Mesendoderm (in vitro differentiated cells): ENCODE results near the gene PRDM1.

ENCODE experiments used
- DNase-seq: peaks from one replicate; pipeline ENCODE4 v3.0.0; 2013
- H2AK5ac ChIP-seq: 2 replicates; pipeline ENCODE4 v1.6.1; 2013; ENCODE audit warnings: low read length, inconsistent platforms
- H2BK120ac ChIP-seq: 2 replicates; pipeline ENCODE4 v1.6.1; 2013; ENCODE audit warnings: low read depth, mild to moderate bottlenecking, low read length, moderate library complexity, mixed read lengths
- H2BK15ac ChIP-seq: replicated peaks from 2 replicates; pipeline ENCODE4 v1.6.1; 2013; ENCODE audit warnings: low read depth, mild to moderate bottlenecking, moderate library complexity
- H2BK5ac ChIP-seq: 2 replicates; pipeline ENCODE4 v1.6.1; 2013; ENCODE audit warnings: low read length, inconsistent platforms
- H3K18ac ChIP-seq: 2 replicates; pipeline ENCODE4 v1.6.1; 2013; ENCODE audit warnings: mild to moderate bottlenecking, low read length, mixed read lengths
- H3K23ac ChIP-seq: one replicate; pipeline ENCODE4 v1.6.1; 2013; ENCODE audit warnings: low read length
- H3K27ac ChIP-seq: 2 replicates; pipeline ENCODE4 v1.5.1; 2013; ENCODE audit warnings: low read depth, mild to moderate bottlenecking, inconsistent platforms, low read length, moderate library complexity
- H3K27me3 ChIP-seq: 2 replicates; pipeline ENCODE4 v1.6.1; 2013; ENCODE audit warnings: low read length, control low read depth, mild to moderate bottlenecking, inconsistent platforms; ENCODE audit not compliant: insufficient read depth, poor library complexity
- H3K36me3 ChIP-seq: 2 replicates; pipeline ENCODE4 v1.6.1; 2013; ENCODE audit warnings: low read length, inconsistent platforms; ENCODE audit not compliant: control insufficient read depth, insufficient read depth
- H3K4ac ChIP-seq: one replicate; pipeline ENCODE4 v1.6.1; 2013; ENCODE audit warnings: low read depth, mild to moderate bottlenecking, low read length, moderate library complexity
- H3K4me1 ChIP-seq: 2 replicates; pipeline ENCODE4 v1.6.1; 2013; ENCODE audit warnings: low read depth, low read length, inconsistent platforms; ENCODE audit not compliant: control insufficient read depth
- H3K4me2 ChIP-seq: 2 replicates; pipeline ENCODE4 v1.6.1; 2013; ENCODE audit warnings: low read length
- H3K4me3 ChIP-seq: 2 replicates; pipeline ENCODE4 v1.5.1; 2013; ENCODE audit warnings: mild to moderate bottlenecking, low read length
- H3K56ac ChIP-seq: one replicate; pipeline ENCODE4 v1.6.1; 2013; ENCODE audit warnings: low read length
- H3K79me1 ChIP-seq: 2 replicates; pipeline ENCODE4 v1.6.1; 2013; ENCODE audit warnings: low read length, inconsistent platforms
- H3K79me2 ChIP-seq: 2 replicates; pipeline ENCODE4 v1.6.1; 2013; ENCODE audit warnings: mild to moderate bottlenecking, low read length; ENCODE audit not compliant: control insufficient read depth, insufficient read depth
- H3K9ac ChIP-seq: 2 replicates; pipeline ENCODE4 v1.6.1; 2013; ENCODE audit warnings: low read length, inconsistent platforms
- H4K5ac ChIP-seq: one replicate; pipeline ENCODE4 v1.6.1; 2013; ENCODE audit warnings: low read length
- H4K8ac ChIP-seq: one replicate; pipeline ENCODE4 v1.6.1; 2013; ENCODE audit warnings: low read depth, mild to moderate bottlenecking, control low read depth, low read length, moderate library complexity
- WGBS: extraction: QIAGEN DNeasy Blood & Tissue Kit; methylation state at CpG from one replicate; pipeline ENCODE4 v1.1.7; 2013; ENCODE audit warnings: low lambda C conversion rate, missing lambda C conversion rate; ENCODE audit not compliant: insufficient coverage; ENCODE audit errors: extremely low coverage; 5-methylcytosine and 5-hydroxymethylcytosine counted together

The PRDM1 gene

DNA sequence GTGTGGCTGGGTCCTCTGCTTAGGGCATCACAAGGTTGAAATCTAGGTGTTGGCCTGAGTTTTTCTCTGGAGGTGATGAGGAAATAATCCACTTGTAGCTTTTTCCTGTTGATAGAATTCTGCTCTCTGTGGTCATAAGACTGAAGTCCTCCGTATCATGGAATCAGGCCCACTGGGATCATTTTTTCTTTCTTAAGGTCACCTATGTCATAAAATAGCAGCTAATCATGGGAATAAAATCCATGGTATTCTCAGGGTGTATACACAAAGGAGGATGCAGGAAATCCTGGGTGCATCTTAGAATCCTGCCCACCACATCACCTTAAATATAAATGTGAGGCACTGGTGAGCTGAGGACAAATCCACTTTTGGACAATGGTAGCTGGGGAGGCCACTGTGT lies 72.7 kb downstream of the PRDM1 start:
- Histone ChIP-seq H2BK15ac (no peak overlapping the region), H3K9ac (no peak overlapping the region), H3K4me2 (no peak overlapping the region), H2BK120ac (no peak overlapping the region), H3K18ac (no peak overlapping the region), H3K27ac (no peak overlapping the region), H3K36me3 (no peaks in the 10 kb centered on the region), H4K8ac (no peak overlapping the region), H3K4me3 (no peak overlapping the region), H4K5ac (no peak overlapping the region), H3K4me1 (peaks cover 15% of the 10 kb centered on the region), H3K27me3 (no peaks in the 10 kb centered on the region), H3K56ac (no peak overlapping the region), H2BK5ac (no peak overlapping the region), H3K4ac (no peak overlapping the region), H3K23ac (no peak overlapping the region), H2AK5ac (no peak overlapping the region), H3K79me2 (no peaks in the 10 kb centered on the region), H3K79me1 (no peaks in the 10 kb centered on the region)
- no peak for DNase-seq
- WGBS, result no CpG with 5 or more reads among the region's 1 CpG
